LNCaP clone FGC (cell line): ENCODE measurements around the gene HOXA2.

Experiments
- DNase-seq: peaks from one replicate; pipeline ENCODE4 v3.0.0-alpha.2; 2011; ENCODE audit warnings: low read depth
- H3K4me3 ChIP-seq: 2 replicates; pipeline ENCODE4 v1.5.1; 2011; ENCODE audit warnings: mild to moderate bottlenecking, low read depth, low read length, control low read depth
- CTCF ChIP-seq: IDR thresholded peaks from 2 replicates; pipeline ENCODE4 v1.5.1; 2012; ENCODE audit warnings: mild to moderate bottlenecking; ENCODE audit not compliant: control insufficient read depth, insufficient read depth; ENCODE audit errors: extremely low read depth

The HOXA2 gene

GRCh38 chr7:27102581-27103442, at the start of gene HOXA2:
Gene HOXA2 (minus strand): TSS chr7:27102683. CDS start chr7:27102500, 183 bp downstream.
- no peak for TF ChIP-seq CTCF
- H3K4me3 ChIP-seq = no peak within 1 kb of the TSS
- DNase-seq = no peak

GRCh38 chr7:27151341-27151930, 49.0 kb upstream of the HOXA2 start:
- H3K4me3 ChIP-seq = peak overlapping the region; percentile 46
- TF ChIP-seq CTCF = no peak
- no peak for DNase-seq

GRCh38 chr7:27150568-27151340, 48.3 kb upstream of the HOXA2 start:
- H3K4me3 ChIP-seq = peak overlapping the region; percentile 46
- TF ChIP-seq CTCF = peak; percentile 83

GRCh38 chr7:27149842-27150567, 47.5 kb upstream of the HOXA2 start:
- no peak for DNase-seq
- peak overlapping the region; percentile 46 for H3K4me3 ChIP-seq
- TF ChIP-seq CTCF = no peak

More at GRCh38 chr7:27150568-27151340, 48.3 kb upstream of the HOXA2 start:
- no peak for DNase-seq

GRCh38 chr7:27148756-27149641, 46.5 kb upstream of the HOXA2 start:
- no peak overlapping the region for H3K4me3 ChIP-seq

More at GRCh38 chr7:27148756-27149641, 46.5 kb upstream of the HOXA2 start:
- no peak for TF ChIP-seq CTCF
- DNase-seq = no peak
